K562 (cell line): ENCODE measurements around the gene RPN1. TPM values are rescaled to one million over a fixed set of nuclear protein-coding genes. Genes with fewer than 3 reads are reported as not detected.

Experiments used
- MGA ChIP-seq: fragments of 450-650 bp; IDR thresholded peaks from 2 replicates; pipeline ENCODE4 v1.6.1; 2016; ENCODE audit warnings: mild to moderate bottlenecking, moderate library complexity
- MTA3 ChIP-seq: fragments of 450-650 bp; formaldehyde crosslinking; IDR thresholded peaks from 2 replicates; pipeline ENCODE4 v1.6.1; 2017; ENCODE audit warnings: mild to moderate bottlenecking, borderline replicate concordance
- NCOA6 ChIP-seq: fragments of 450-650 bp; IDR thresholded peaks from 2 replicates; pipeline ENCODE4 v1.6.1; 2017; ENCODE audit warnings: mild to moderate bottlenecking
- ZNF639 ChIP-seq, 2 experiments: fragments of 200-800 bp in 1 of 2; sonication (Bioruptor generic) in 1 of 2; sonication (generic) in 1 of 2; formaldehyde crosslinking in 1 of 2; IDR thresholded peaks in 1 of 2; conservative IDR thresholded peaks in 1 of 2; 2 replicates each; pipeline versions ENCODE4 v1.5.0 to v1.6.1; 2016 to 2020; ENCODE audit warnings: missing compliant biosample characterization in 1 of 2, missing genetic modification characterization in 1 of 2, missing genetic modification reagents in 1 of 2
- polyA plus RNA-seq, 8 experiments: library from polyadenylated mRNA; depleted of rRNA in 4 of 8; stranded (reverse) in 5 of 8; unstranded in 3 of 8; fragments of >200 nt; fragmentation: Nextera tagmentation in 2 of 8; fragmentation: Illumina TruSeq in 1 of 8; extraction: Ambion mirVana in 2 of 8; extraction: Trizol in 1 of 8; gene quantifications; 2 replicates each; pipeline versions ENCODE4 v1.2.1 to v1.2.3, GENCODE V29; 2011 to 2014; ENCODE audit warnings: inconsistent platforms in 1 of 8, missing spikeins in 1 of 8
- total RNA-seq, 7 experiments: library from RNA; depleted of rRNA in 6 of 7; stranded (reverse); fragments of >200 nt in 6 of 7; fragmentation: Illumina TruSeq in 2 of 7; extraction: Trizol in 2 of 7; gene quantifications; 2 replicates each; pipeline versions ENCODE4 v1.2.1 to v1.2.3, GENCODE V29; 2011 to 2021; ENCODE audit warnings: low replicate concordance in 1 of 7

The RPN1 gene
- total and polyA plus RNA-seq, 9 of the 15 experiments (the other 6 are each of a cell fraction or from before 2014, with no cell fraction given) = 39.5 to 300 (median 148) TPM

GRCh38 chr3:128629936-128630335 lies 20.7 kb downstream of the RPN1 start (continued):
- TF ChIP-seq MGA (no peak), ZNF639 (CRISPR knock-in tag; conservative IDR thresholded peaks at IDR 0.05 in 1 of 2, IDR thresholded peaks at IDR 0.05 in 1 of 2) (no peak), NCOA6 (no peak), MTA3 (no peak)
- TF ChIP-seq, all 486 proteins: peak for 0
